WTC11 (cell line): ENCODE measurements around the gene CD4. TPM values are rescaled to one million over a fixed set of nuclear protein-coding genes. Genes with fewer than 3 reads are reported as not detected.

Source experiments
- ATAC-seq: fragments of 200-7000 bp; cut with Tn5 transposase; 2 replicates; pipeline ENCODE4 v1.10.0; 2021; ENCODE audit warnings: mild to moderate bottlenecking, moderate library complexity
- CTCF ChIA-PET: fragments of 300-600 bp; sonication (Branson Sonifier 250); formaldehyde crosslinking; loops from one replicate; lab custom pipeline; 2021; ENCODE audit warnings: antibody characterized with exemption; lab: Charles Lee
- POLR2A ChIA-PET: fragments of 350-600 bp; sonication (Branson Sonifier 250); formaldehyde crosslinking; loops from one replicate; lab custom pipeline; 2021; ENCODE audit warnings: antibody characterized with exemption; lab: Charles Lee
- DNase-seq: peaks from one replicate; pipeline ENCODE4 v3.0.0; 2021; ENCODE audit warnings: low spot score
- H3K27ac Mint-ChIP-seq: 2 replicates; pipeline ENCODE4 v1.8.0; 2021; ENCODE audit warnings: mixed read lengths
- H3K27me3 Mint-ChIP-seq: 2 replicates; pipeline ENCODE4 v1.8.0; 2021; ENCODE audit warnings: low read depth, mild to moderate bottlenecking, moderate library complexity, mixed read lengths
- H3K36me3 Mint-ChIP-seq: 2 replicates; pipeline ENCODE4 v1.8.0; 2021; ENCODE audit warnings: mixed read lengths
- H3K4me1 Mint-ChIP-seq: 2 replicates; pipeline ENCODE4 v1.8.0; 2022; ENCODE audit warnings: mixed read lengths
- H3K4me3 Mint-ChIP-seq: 2 replicates; pipeline ENCODE4 v1.8.0; 2021; ENCODE audit warnings: mild to moderate bottlenecking, moderate library complexity, mixed read lengths
- H3K9me3 Mint-ChIP-seq: 2 replicates; pipeline ENCODE4 v1.8.0; 2021; ENCODE audit warnings: mixed read lengths
- ELF4 ChIP-seq: sonication (generic); formaldehyde crosslinking; IDR thresholded peaks from 2 replicates; pipeline ENCODE4 v1.8.1; 2022; ENCODE audit warnings: low read depth, mild to moderate bottlenecking, moderate library complexity, missing genetic modification reagents
- GRHL2 ChIP-seq: fragments of 250-450 bp; sonication (Bioruptor Pico); IDR thresholded peaks from 2 replicates; pipeline ENCODE4 v1.8.0; 2022; ENCODE audit warnings: mild to moderate bottlenecking, moderate library complexity; ENCODE audit not compliant: insufficient replicate concordance, severe bottlenecking
- GTF2I ChIP-seq: fragments of 250-450 bp; sonication (Bioruptor Pico); conservative IDR thresholded peaks from 2 replicates; pipeline ENCODE4 v1.4.0; 2021; ENCODE audit warnings: mild to moderate bottlenecking
- MXD4 ChIP-seq: fragments of 250-450 bp; sonication (Bioruptor Pico); IDR thresholded peaks from 2 replicates; pipeline ENCODE4 v1.8.0; 2021; ENCODE audit warnings: mild to moderate bottlenecking, moderate library complexity, borderline replicate concordance
- NFATC4 ChIP-seq: fragments of 250-450 bp; sonication (Bioruptor Pico); IDR thresholded peaks from 2 replicates; pipeline ENCODE4 v1.9.0; 2021; ENCODE audit warnings: mild to moderate bottlenecking
- NFE2L1 ChIP-seq: sonication (generic); formaldehyde crosslinking; IDR thresholded peaks from 2 replicates; pipeline ENCODE4 v1.8.1; 2023; ENCODE audit warnings: missing genetic modification reagents
- NR3C1 ChIP-seq: sonication (generic); formaldehyde crosslinking; conservative IDR thresholded peaks from 2 replicates; pipeline ENCODE4 v1.8.1; 2023; ENCODE audit warnings: low read depth, mild to moderate bottlenecking, missing genetic modification reagents
- SP1 ChIP-seq: sonication (generic); formaldehyde crosslinking; conservative IDR thresholded peaks from 2 replicates; pipeline ENCODE4 v1.8.1; 2022; ENCODE audit warnings: missing genetic modification reagents
- TEAD1 ChIP-seq: sonication (generic); formaldehyde crosslinking; IDR thresholded peaks from 2 replicates; pipeline ENCODE4 v1.8.0; 2022; ENCODE audit warnings: mild to moderate bottlenecking, missing genetic modification reagents
- TP53 ChIP-seq: sonication (generic); formaldehyde crosslinking; IDR thresholded peaks from 2 replicates; pipeline ENCODE4 v1.8.1; 2023; ENCODE audit warnings: mild to moderate bottlenecking, missing genetic modification reagents
- ZNF671 ChIP-seq: fragments of 250-450 bp; sonication (Bioruptor Pico); IDR thresholded peaks from 2 replicates; pipeline ENCODE4 v1.8.0; 2021; ENCODE audit warnings: mild to moderate bottlenecking
- total RNA-seq: library from RNA; stranded (reverse); gene quantifications from 3 replicates; pipeline ENCODE4 v1.2.3, GENCODE V29; 2021
- TF ChIP-seq, protein P1 (sequence below): fragments of 250-450 bp; sonication (Bioruptor Pico); IDR thresholded peaks from 2 replicates; pipeline ENCODE4 v1.9.0; 2021; ENCODE audit warnings: mild to moderate bottlenecking
- TF ChIP-seq, protein P2 (sequence below): sonication (generic); formaldehyde crosslinking; IDR thresholded peaks from 2 replicates; pipeline ENCODE4 v1.8.0; 2022; ENCODE audit warnings: missing genetic modification reagents
- TF ChIP-seq, protein P3 (sequence below): sonication (generic); formaldehyde crosslinking; IDR thresholded peaks from 2 replicates; pipeline ENCODE4 v1.8.0; 2022; ENCODE audit warnings: mild to moderate bottlenecking, missing genetic modification reagents
- TF ChIP-seq, protein P4 (sequence below): sonication (generic); formaldehyde crosslinking; IDR thresholded peaks from 2 replicates; pipeline ENCODE4 v1.8.1; 2022; ENCODE audit warnings: missing genetic modification reagents, borderline replicate concordance

Gene CD4
- total RNA-seq, 1 experiment from 2014 or later, result 2.5 TPM

DNA sequence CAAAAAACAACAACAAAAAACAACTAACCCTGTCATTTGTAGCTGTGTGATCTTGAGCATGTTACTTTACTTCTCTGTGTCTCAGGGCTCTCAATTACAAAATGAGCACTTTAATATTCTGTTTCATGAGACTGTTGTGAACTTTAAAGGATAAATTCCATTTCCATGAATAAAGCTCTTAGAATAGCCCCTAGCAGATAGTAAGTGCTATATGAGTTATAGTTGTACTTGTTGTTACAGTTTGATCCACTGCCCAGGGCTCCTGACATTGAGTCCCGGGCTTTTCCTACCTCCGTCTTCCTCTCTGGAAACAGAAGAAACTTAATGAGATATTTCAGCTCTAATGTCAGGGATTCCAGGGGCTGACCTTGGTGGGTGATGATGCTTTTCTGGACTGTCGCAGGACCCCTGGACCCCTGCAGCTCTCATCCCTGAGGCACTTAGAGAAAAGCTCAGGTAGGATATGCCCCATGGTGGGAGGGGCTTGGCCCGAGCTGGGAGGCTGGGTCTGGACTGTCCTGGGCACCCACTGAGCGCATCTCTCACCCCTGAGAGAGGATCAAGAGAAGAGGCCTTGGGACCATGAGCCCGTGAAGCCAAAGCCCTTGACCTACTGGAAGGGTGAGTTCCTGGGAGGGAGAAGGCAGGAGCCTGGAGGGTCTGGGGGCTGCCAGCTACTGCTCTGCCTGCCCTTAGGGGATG is 44.0 kb downstream of the CD4 start:
- H3K36me3 Mint-ChIP-seq, result peaks cover 51% of the 10 kb centered on the region
- no peaks in the 10 kb centered on the region for H3K9me3 Mint-ChIP-seq
- H3K4me3 Mint-ChIP-seq, result no peak overlapping the region
- no peak overlapping the region for H3K27ac Mint-ChIP-seq
- no peaks in the 10 kb centered on the region for H3K27me3 Mint-ChIP-seq
- ChIA-PET CTCF (interaction anchor here (3.3 to 8.9 kb wide), 4 partner anchors 19 to 80 kb away, joined by 13 to 110 read pairs (median 50); partner anchors contain the start of genes CDCA3, LAG3, MLF2 and PTMS), POLR2A (interaction anchor here (1.5 kb wide), 1 partner anchor 16 kb away, joined by 6 read pairs; no protein-coding TSS in a partner anchor)
- peaks cover 18% of the 10 kb centered on the region for H3K4me1 Mint-ChIP-seq
- no peak for ATAC-seq
- no peak for TF ChIP-seq MXD4 (CRISPR knock-in tag)
- TF ChIP-seq, protein P1, sequence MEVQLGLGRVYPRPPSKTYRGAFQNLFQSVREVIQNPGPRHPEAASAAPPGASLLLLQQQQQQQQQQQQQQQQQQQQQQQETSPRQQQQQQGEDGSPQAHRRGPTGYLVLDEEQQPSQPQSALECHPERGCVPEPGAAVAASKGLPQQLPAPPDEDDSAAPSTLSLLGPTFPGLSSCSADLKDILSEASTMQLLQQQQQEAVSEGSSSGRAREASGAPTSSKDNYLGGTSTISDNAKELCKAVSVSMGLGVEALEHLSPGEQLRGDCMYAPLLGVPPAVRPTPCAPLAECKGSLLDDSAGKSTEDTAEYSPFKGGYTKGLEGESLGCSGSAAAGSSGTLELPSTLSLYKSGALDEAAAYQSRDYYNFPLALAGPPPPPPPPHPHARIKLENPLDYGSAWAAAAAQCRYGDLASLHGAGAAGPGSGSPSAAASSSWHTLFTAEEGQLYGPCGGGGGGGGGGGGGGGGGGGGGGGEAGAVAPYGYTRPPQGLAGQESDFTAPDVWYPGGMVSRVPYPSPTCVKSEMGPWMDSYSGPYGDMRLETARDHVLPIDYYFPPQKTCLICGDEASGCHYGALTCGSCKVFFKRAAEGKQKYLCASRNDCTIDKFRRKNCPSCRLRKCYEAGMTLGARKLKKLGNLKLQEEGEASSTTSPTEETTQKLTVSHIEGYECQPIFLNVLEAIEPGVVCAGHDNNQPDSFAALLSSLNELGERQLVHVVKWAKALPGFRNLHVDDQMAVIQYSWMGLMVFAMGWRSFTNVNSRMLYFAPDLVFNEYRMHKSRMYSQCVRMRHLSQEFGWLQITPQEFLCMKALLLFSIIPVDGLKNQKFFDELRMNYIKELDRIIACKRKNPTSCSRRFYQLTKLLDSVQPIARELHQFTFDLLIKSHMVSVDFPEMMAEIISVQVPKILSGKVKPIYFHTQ (CRISPR knock-in tag), result no peak
- TF ChIP-seq NR3C1 (CRISPR knock-in tag), result no peak
- TF ChIP-seq, all 79 proteins: peak for 0
- no peak for DNase-seq

DNA sequence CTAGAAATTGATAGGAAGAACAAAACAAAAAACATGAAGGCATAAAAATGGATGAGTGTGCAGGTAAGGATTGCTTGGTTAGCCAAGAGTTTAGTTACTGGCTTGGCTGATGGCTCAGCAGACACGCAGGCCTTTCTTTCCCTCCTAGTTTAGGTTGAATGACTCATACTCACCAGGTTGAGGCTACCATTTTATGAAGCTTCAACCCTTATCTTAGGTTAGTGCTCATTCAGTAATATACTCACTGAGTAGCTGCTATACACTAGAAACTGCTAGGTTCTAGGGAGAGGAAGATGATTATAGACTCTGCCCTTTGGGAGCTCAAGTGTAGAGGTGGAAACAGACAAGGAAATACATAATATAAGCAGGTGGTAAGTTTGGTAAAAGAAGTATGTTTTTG is 44.9 kb downstream of the CD4 start:
- TF ChIP-seq, protein P2, sequence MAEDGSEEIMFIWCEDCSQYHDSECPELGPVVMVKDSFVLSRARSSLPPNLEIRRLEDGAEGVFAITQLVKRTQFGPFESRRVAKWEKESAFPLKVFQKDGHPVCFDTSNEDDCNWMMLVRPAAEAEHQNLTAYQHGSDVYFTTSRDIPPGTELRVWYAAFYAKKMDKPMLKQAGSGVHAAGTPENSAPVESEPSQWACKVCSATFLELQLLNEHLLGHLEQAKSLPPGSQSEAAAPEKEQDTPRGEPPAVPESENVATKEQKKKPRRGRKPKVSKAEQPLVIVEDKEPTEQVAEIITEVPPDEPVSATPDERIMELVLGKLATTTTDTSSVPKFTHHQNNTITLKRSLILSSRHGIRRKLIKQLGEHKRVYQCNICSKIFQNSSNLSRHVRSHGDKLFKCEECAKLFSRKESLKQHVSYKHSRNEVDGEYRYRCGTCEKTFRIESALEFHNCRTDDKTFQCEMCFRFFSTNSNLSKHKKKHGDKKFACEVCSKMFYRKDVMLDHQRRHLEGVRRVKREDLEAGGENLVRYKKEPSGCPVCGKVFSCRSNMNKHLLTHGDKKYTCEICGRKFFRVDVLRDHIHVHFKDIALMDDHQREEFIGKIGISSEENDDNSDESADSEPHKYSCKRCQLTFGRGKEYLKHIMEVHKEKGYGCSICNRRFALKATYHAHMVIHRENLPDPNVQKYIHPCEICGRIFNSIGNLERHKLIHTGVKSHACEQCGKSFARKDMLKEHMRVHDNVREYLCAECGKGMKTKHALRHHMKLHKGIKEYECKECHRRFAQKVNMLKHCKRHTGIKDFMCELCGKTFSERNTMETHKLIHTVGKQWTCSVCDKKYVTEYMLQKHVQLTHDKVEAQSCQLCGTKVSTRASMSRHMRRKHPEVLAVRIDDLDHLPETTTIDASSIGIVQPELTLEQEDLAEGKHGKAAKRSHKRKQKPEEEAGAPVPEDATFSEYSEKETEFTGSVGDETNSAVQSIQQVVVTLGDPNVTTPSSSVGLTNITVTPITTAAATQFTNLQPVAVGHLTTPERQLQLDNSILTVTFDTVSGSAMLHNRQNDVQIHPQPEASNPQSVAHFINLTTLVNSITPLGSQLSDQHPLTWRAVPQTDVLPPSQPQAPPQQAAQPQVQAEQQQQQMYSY (CRISPR knock-in tag), result no peak
- TF ChIP-seq SP1 (CRISPR knock-in tag), result no peak
- TF ChIP-seq GTF2I (CRISPR knock-in tag), result no peak
- no peak for TF ChIP-seq NFE2L1
- no peak for TF ChIP-seq ELF4
- TF ChIP-seq TEAD1, result no peak
- no peak for TF ChIP-seq GRHL2 (CRISPR knock-in tag)
- TF ChIP-seq TP53 (CRISPR knock-in tag), result no peak
- TF ChIP-seq ZNF671 (CRISPR knock-in tag), result no peak
- POLR2A ChIA-PET, result interaction anchor here (0.6 to 1.2 kb wide), 4 partner anchors 19 to 511 kb away, joined by 3 to 5 read pairs (median 3); no protein-coding TSS in a partner anchor
- CTCF ChIA-PET, result interaction anchor here (1.0 to 5.1 kb wide), 14 partner anchors 9 to 214 kb away, joined by 3 to 54 read pairs (median 10); partner anchors contain the start of genes CDCA3, COPS7A, GPR162 and MLF2

DNA sequence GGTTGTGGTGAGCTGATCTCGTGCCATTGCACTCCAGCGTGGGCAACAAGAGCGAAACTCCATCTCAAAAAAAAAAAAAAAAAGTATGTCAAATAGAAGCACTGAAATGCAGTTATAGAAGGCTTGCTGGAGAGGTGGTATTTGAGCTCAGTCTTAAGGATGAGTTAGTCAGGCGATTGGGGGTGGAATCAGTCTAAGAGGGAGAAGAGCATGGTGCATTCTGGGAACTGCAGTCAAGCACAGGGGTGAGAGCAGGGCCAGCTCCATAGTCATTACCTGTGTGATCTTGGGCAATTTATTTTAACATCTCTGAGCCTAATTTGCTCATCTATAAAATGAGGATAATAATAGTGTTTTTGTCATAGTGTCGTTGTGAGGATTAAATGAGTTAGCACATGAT is 45.5 kb downstream of the CD4 start:
- Mint-ChIP-seq H3K27me3 (no peaks in the 10 kb centered on the region), H3K36me3 (peaks cover 59% of the 10 kb centered on the region), H3K27ac (peak overlapping the region; percentile 74), H3K4me3 (no peak overlapping the region), H3K9me3 (no peaks in the 10 kb centered on the region), H3K4me1 (peaks cover 18% of the 10 kb centered on the region)
- ChIA-PET POLR2A (interaction anchor here (0.6 to 1.2 kb wide), 6 partner anchors 14 to 511 kb away, joined by 3 to 5 read pairs (median 3); partner anchors contain the start of gene GPR162), CTCF (interaction anchor here (0.7 to 5.1 kb wide), 18 partner anchors 8 to 214 kb away, joined by 3 to 54 read pairs (median 6); partner anchors contain the start of genes CDCA3, COPS7A, GPR162 and MLF2)
- DNase-seq (no peak), ATAC-seq (no peak)
- TF ChIP-seq, protein P3, sequence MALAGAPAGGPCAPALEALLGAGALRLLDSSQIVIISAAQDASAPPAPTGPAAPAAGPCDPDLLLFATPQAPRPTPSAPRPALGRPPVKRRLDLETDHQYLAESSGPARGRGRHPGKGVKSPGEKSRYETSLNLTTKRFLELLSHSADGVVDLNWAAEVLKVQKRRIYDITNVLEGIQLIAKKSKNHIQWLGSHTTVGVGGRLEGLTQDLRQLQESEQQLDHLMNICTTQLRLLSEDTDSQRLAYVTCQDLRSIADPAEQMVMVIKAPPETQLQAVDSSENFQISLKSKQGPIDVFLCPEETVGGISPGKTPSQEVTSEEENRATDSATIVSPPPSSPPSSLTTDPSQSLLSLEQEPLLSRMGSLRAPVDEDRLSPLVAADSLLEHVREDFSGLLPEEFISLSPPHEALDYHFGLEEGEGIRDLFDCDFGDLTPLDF, result no peak
- no peak for TF ChIP-seq NR3C1 (CRISPR knock-in tag)
- TF ChIP-seq, protein P4, sequence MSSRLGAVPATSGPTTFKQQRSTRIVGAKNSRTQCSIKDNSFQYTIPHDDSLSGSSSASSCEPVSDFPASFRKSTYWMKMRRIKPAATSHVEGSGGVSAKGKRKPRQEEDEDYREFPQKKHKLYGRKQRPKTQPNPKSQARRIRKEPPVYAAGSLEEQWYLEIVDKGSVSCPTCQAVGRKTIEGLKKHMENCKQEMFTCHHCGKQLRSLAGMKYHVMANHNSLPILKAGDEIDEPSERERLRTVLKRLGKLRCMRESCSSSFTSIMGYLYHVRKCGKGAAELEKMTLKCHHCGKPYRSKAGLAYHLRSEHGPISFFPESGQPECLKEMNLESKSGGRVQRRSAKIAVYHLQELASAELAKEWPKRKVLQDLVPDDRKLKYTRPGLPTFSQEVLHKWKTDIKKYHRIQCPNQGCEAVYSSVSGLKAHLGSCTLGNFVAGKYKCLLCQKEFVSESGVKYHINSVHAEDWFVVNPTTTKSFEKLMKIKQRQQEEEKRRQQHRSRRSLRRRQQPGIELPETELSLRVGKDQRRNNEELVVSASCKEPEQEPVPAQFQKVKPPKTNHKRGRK (CRISPR knock-in tag), result no peak
- no peak for TF ChIP-seq NFATC4 (CRISPR knock-in tag)

More for the DNA sequence above, 44.9 kb downstream of the CD4 start:
- Mint-ChIP-seq H3K9me3 (no peaks in the 10 kb centered on the region), H3K4me3 (no peak overlapping the region), H3K36me3 (peaks cover 59% of the 10 kb centered on the region), H3K27ac (no peak overlapping the region), H3K27me3 (no peaks in the 10 kb centered on the region), H3K4me1 (peaks cover 18% of the 10 kb centered on the region)
- ATAC-seq, result no peak
- no peak for DNase-seq
